Activated naive CD8-positive, alpha-beta T cell treated with anti-CD3 and anti-CD28 coated beads, Interleukin-2, amount 10 ng/mL, durations not matched to agents 7 days and 5 days (primary cell): ENCODE data around the gene PPM1B. TPM values are rescaled to one million over a fixed set of nuclear protein-coding genes. Genes with fewer than 3 reads are reported as not detected.
A peak's percentile ranks its signal among the peaks of the same experiment; 100 is the strongest.
"Not testable (repeated sequence)": the region's sequence is repeated elsewhere in the genome, so short reads cannot be mapped to it uniquely, and the experiment has no call there.

Source experiments
- ATAC-seq: fragments of 150-1000 bp; cut with Tn5 transposase; one replicate; pipeline ENCODE4 v1.10.0; 2021; ENCODE audit warnings: low read depth, moderate library complexity
- POLR2A ChIA-PET: fragments of 350-600 bp; sonication (Branson Sonifier 250); formaldehyde crosslinking; loops from one replicate; lab custom pipeline; 2021; ENCODE audit warnings: antibody characterized with exemption; lab: Charles Lee
- DNase-seq: peaks from one replicate; pipeline ENCODE4 v3.0.0; 2021
- H3K27ac Mint-ChIP-seq: one replicate; pipeline ENCODE4 v1.8.0; 2022; ENCODE audit warnings: mild to moderate bottlenecking, mixed read lengths
- H3K27me3 Mint-ChIP-seq: one replicate; pipeline ENCODE4 v1.8.0; 2022; ENCODE audit warnings: mild to moderate bottlenecking, moderate library complexity, mixed read lengths
- H3K36me3 Mint-ChIP-seq: one replicate; pipeline ENCODE4 v1.8.0; 2021; ENCODE audit warnings: mild to moderate bottlenecking, mixed read lengths
- H3K4me1 Mint-ChIP-seq: one replicate; pipeline ENCODE4 v1.8.0; 2021; ENCODE audit warnings: mixed read lengths
- H3K4me3 Mint-ChIP-seq: one replicate; pipeline ENCODE4 v1.8.0; 2022; ENCODE audit warnings: mild to moderate bottlenecking, moderate library complexity, mixed read lengths
- H3K9me3 Mint-ChIP-seq: one replicate; pipeline ENCODE4 v1.8.0; 2021; ENCODE audit warnings: mixed read lengths
- total RNA-seq, 2 experiments: library from RNA; stranded (reverse); gene quantifications; one replicate each; pipeline ENCODE4 v1.2.3, GENCODE V29; 2021

Gene PPM1B
- total RNA-seq, 2 experiments from 2014 or later, result 59.3 to 60.4 TPM

GRCh38 chr2:44167908-44168680 lies 581 bp upstream of the PPM1B start:
- Mint-ChIP-seq H3K4me1 (peaks cover 23% of the 10 kb centered on the region), H3K4me3 (peak overlapping the region; percentile 98), H3K27ac (peak overlapping the region; percentile 98), H3K9me3 (peaks cover 3% of the 10 kb centered on the region), H3K36me3 (peaks cover 10% of the 10 kb centered on the region), H3K27me3 (no peaks in the 10 kb centered on the region)
- peak; percentile 83 for ATAC-seq
- POLR2A ChIA-PET, result interaction anchor here (0.5 to 3.5 kb wide), 9 partner anchors 8 to 194 kb away, joined by 3 to 31 read pairs (median 5); partner anchors contain the start of genes CAMKMT and PREPL
- DNase-seq, result peak; percentile 84

DNA sequence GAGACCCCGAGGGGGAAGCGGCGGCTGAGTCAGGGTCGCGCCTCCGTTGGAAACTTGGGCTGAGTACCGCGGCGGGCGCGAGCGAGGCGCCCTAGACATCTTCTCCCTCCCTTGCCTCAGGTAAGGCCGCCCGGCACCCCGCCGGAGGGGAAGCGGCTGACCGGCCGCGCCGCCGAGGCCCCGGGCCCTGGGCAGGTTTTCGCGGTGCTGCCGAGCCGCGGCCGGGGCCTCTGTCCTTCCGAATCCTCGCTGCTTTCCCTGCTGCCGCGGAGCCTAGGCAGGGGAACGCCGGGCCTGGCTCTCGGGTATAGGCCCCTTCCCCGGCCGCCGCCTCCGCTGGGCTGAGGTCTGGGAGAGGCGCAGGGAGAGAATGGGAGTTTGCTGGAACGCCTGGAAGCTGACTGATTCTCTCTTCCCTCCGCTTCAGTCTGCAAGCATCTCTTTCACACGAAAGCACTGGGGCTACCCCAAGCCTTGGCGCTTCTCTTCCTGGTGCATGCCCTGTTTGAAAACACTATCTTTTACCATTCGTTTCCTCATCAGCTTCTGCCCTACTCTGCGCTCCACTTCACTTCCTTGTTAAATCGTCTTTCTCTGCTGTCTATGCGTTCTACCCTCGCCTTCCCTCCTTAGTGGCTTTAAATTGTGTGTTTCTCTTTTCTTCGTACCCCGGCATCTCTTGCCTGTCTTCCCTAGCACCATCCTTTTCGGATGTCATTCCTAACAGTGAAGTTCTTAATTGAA lies 652 bp downstream of the PPM1B start:
- DNase-seq (peak; percentile 75), ATAC-seq (peak; percentile 6)
- peaks cover 12% of the 10 kb centered on the region for H3K36me3 Mint-ChIP-seq
- peak overlapping the region; percentile 100 for H3K27ac Mint-ChIP-seq
- H3K4me3 Mint-ChIP-seq, result peak overlapping the region; percentile 98
- POLR2A ChIA-PET, result interaction anchor here (1.1 to 3.5 kb wide), 3 partner anchors 12 to 192 kb away, joined by 3 to 31 read pairs (median 6); partner anchors contain the start of genes CAMKMT and PREPL
- no peaks in the 10 kb centered on the region for H3K27me3 Mint-ChIP-seq
- peaks cover 3% of the 10 kb centered on the region for H3K9me3 Mint-ChIP-seq
- peaks cover 24% of the 10 kb centered on the region for H3K4me1 Mint-ChIP-seq

DNA sequence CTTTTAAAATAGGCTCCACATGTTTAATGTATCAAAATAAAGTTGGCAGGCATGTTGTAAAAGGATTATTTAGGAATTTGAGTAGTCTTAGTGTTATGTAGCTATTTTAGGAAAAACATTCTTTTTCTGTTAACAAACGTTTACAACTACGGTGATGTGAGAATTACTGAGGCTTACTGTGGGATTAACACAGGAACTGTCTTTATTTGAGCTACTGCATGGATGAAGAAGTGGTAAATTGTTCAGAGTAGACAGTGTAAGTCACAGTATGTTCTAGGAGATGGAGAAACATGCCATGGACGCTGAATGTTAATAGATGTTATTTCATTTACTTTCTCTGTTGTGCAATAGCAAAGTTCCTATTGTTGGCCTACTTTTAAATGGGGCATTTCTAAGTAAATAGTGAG lies 1.6 kb downstream of the PPM1B start:
- Mint-ChIP-seq H3K27ac (peak overlapping the region; percentile 98), H3K27me3 (no peaks in the 10 kb centered on the region), H3K4me3 (peak overlapping the region; percentile 96), H3K4me1 (peaks cover 28% of the 10 kb centered on the region), H3K9me3 (no peaks in the 10 kb centered on the region), H3K36me3 (peaks cover 12% of the 10 kb centered on the region)
- ATAC-seq, result no peak
- DNase-seq, result no peak
- POLR2A ChIA-PET, result interaction anchor here (1.0 to 3.5 kb wide), 4 partner anchors 11 to 191 kb away, joined by 3 to 31 read pairs (median 4); partner anchors contain the start of genes CAMKMT and PREPL

- Mint-ChIP-seq H3K4me1 (peaks cover 33% of the 10 kb centered on the region), H3K27me3 (no peaks in the 10 kb centered on the region), H3K9me3 (no peaks in the 10 kb centered on the region), H3K36me3 (peaks cover 14% of the 10 kb centered on the region), H3K4me3 (peak overlapping the region; percentile 96), H3K27ac (peak overlapping the region; percentile 40)
- DNase-seq, result no peak
- POLR2A ChIA-PET, result interaction anchor here (0.7 to 1.5 kb wide), 3 partner anchors 21 to 85 kb away, joined by 3 to 5 read pairs (median 3); no protein-coding TSS in a partner anchor
- ATAC-seq, result no peak
Observed at GRCh38 chr2:44171018-44171417, 2.3 kb downstream of the PPM1B start.

GRCh38 chr2:44171442-44171841 lies 2.8 kb downstream of the PPM1B start:
- Mint-ChIP-seq H3K4me3 (peak overlapping the region; percentile 96), H3K4me1 (peaks cover 37% of the 10 kb centered on the region), H3K36me3 (peaks cover 14% of the 10 kb centered on the region)
- ATAC-seq, H3K27ac Mint-ChIP-seq, H3K27me3 Mint-ChIP-seq, DNase-seq, H3K9me3 Mint-ChIP-seq: not testable (repeated sequence)
- POLR2A ChIA-PET, result interaction anchor here (0.6 to 1.5 kb wide), 3 partner anchors 51 to 84 kb away, joined by 3 to 8 read pairs (median 5); no protein-coding TSS in a partner anchor

- no peak for ATAC-seq
- Mint-ChIP-seq H3K27ac (no peak overlapping the region), H3K4me1 (peaks cover 34% of the 10 kb centered on the region), H3K27me3 (no peaks in the 10 kb centered on the region), H3K9me3 (no peaks in the 10 kb centered on the region), H3K36me3 (peaks cover 12% of the 10 kb centered on the region), H3K4me3 (no peak overlapping the region)
- POLR2A ChIA-PET, result no interaction called here
- no peak for DNase-seq
Observed at GRCh38 chr2:44172576-44172975, 3.9 kb downstream of the PPM1B start.

DNA sequence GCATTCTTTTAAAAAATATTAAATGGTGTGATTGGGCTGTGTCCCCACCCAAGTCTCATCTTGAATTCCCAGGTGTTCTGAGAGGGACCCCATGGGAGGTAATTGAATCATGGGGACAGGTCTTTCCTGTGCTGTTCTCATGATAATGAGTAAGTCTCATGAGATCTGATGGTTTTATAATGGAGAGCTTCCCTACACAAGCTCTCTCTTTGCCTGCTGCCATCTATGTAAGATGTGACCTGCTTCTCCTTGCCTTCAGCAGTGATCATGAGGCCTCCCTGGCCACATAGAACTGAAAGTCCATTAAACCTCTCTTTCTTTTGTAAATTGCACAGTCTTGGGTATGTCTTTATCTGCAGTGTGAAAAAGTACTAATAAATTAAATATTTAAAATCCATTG lies 10.3 kb downstream of the PPM1B start:
- no peaks in the 10 kb centered on the region for H3K9me3 Mint-ChIP-seq
- peaks cover 40% of the 10 kb centered on the region for H3K4me1 Mint-ChIP-seq
- no peaks in the 10 kb centered on the region for H3K27me3 Mint-ChIP-seq
- DNase-seq (no peak), ATAC-seq (no peak)
- H3K36me3 Mint-ChIP-seq, result peaks cover 30% of the 10 kb centered on the region
- H3K27ac Mint-ChIP-seq, result no peak overlapping the region
- H3K4me3 Mint-ChIP-seq, result no peak overlapping the region
- POLR2A ChIA-PET, result no interaction called here

GRCh38 chr2:44181648-44182047 lies 13.0 kb downstream of the PPM1B start:
- H3K4me3 Mint-ChIP-seq, result no peak overlapping the region
- POLR2A ChIA-PET, result interaction anchor here (1.0 kb wide), 1 partner anchor 12 kb away, joined by 6 read pairs; no protein-coding TSS in a partner anchor
- H3K36me3 Mint-ChIP-seq, result peaks cover 34% of the 10 kb centered on the region
- H3K27ac Mint-ChIP-seq, result no peak overlapping the region
- H3K27me3 Mint-ChIP-seq, result no peaks in the 10 kb centered on the region
- H3K9me3 Mint-ChIP-seq, result no peaks in the 10 kb centered on the region
- ATAC-seq (no peak), DNase-seq (no peak)
- H3K4me1 Mint-ChIP-seq, result peaks cover 40% of the 10 kb centered on the region

DNA sequence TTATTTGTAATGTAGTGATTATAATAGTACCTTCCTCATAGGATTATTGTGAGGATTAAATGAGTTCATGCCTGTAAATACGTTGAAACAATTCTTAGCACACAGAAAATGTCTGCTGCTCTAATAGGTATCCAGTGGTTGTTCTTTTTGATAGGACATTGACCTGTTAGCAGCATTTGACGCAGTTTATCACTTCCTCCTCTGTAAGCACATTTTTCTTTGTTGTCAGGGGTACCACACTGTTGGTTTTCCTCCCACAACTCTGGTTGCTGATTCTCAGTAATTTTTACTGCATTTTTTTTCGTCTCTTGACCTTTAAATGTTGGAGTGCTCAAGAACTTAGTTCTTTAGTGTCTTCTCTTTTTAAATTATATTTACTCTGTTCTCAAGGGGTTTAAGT lies 15.4 kb downstream of the PPM1B start:
- H3K27me3 Mint-ChIP-seq, result no peaks in the 10 kb centered on the region
- H3K36me3 Mint-ChIP-seq, result peaks cover 41% of the 10 kb centered on the region
- H3K27ac Mint-ChIP-seq, result peak overlapping the region; percentile 76
- H3K4me3 Mint-ChIP-seq, result peak overlapping the region; percentile 51
- DNase-seq (no peak), ATAC-seq (peak; percentile 97)
- H3K9me3 Mint-ChIP-seq, result no peaks in the 10 kb centered on the region
- POLR2A ChIA-PET, result no interaction called here
- H3K4me1 Mint-ChIP-seq, result peaks cover 42% of the 10 kb centered on the region

GRCh38 chr2:44186810-44187209 lies 18.1 kb downstream of the PPM1B start:
- Mint-ChIP-seq H3K4me3 (no peak overlapping the region), H3K27me3 (no peaks in the 10 kb centered on the region), H3K9me3 (no peaks in the 10 kb centered on the region), H3K4me1 (peaks cover 47% of the 10 kb centered on the region), H3K36me3 (peaks cover 25% of the 10 kb centered on the region), H3K27ac (no peak overlapping the region)
- POLR2A ChIA-PET, result no interaction called here
- ATAC-seq (no peak), DNase-seq (no peak)

- no peak overlapping the region for H3K4me3 Mint-ChIP-seq
- POLR2A ChIA-PET, result no interaction called here
- H3K36me3 Mint-ChIP-seq, result peaks cover 25% of the 10 kb centered on the region
- H3K27ac Mint-ChIP-seq, result no peak overlapping the region
- H3K9me3 Mint-ChIP-seq, result no peaks in the 10 kb centered on the region
- no peak for DNase-seq
- no peak for ATAC-seq
- H3K27me3 Mint-ChIP-seq, result no peaks in the 10 kb centered on the region
- H3K4me1 Mint-ChIP-seq, result peaks cover 48% of the 10 kb centered on the region
Observed at GRCh38 chr2:44187251-44187650, 18.6 kb downstream of the PPM1B start.

DNA sequence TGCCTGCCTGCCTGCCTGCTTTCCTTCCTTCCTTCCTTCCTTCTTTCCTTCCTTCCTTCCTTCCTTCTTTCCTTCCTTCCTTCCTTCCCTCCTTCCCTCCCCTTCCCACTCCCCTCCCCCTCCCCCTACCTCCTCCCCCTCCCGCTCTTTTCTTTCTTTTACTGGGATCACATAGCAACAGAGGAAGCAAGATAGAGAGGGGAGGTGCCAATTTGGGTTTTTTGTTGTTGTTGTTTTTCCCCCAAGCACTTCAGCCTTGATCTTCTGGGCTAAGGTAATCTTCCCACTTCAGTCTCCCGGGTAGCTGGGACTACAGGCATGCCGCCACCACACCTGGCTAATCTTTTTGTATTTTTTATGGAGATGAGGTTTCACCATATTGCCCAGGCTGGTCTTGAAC lies 20.0 kb downstream of the PPM1B start:
- ATAC-seq, result no peak
- peaks cover 39% of the 10 kb centered on the region for H3K4me1 Mint-ChIP-seq
- POLR2A ChIA-PET, result no interaction called here
- no peak overlapping the region for H3K4me3 Mint-ChIP-seq
- peaks cover 23% of the 10 kb centered on the region for H3K36me3 Mint-ChIP-seq
- H3K27me3 Mint-ChIP-seq, result no peaks in the 10 kb centered on the region
- no peaks in the 10 kb centered on the region for H3K9me3 Mint-ChIP-seq
- no peak overlapping the region for H3K27ac Mint-ChIP-seq
- DNase-seq, result no peak

DNA sequence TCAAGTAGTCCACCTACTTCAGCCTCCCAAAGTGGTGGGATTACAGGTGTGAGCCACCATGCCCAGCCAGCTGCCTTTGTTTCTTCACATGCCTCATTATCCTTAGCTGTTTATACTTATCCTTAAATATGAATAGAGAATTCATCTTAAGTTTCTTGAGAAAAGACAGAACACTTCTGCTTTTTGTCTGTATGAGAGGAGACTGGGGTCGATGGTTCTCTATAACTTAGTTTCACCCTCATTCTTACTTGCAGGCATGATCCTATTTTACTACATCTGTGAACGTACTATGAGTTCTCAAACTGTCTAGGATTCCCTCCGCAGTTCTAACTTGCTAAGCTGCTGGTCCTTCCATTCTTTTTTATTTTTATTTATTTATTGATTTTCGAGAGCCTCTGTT lies 20.4 kb downstream of the PPM1B start:
- no peak for ATAC-seq
- Mint-ChIP-seq H3K27me3 (no peaks in the 10 kb centered on the region), H3K4me1 (peaks cover 36% of the 10 kb centered on the region), H3K36me3 (peaks cover 22% of the 10 kb centered on the region), H3K27ac (no peak overlapping the region), H3K4me3 (no peak overlapping the region), H3K9me3 (no peaks in the 10 kb centered on the region)
- POLR2A ChIA-PET, result no interaction called here
- DNase-seq, result no peak
